Endothelial cell of umbilical vein (primary cell): Measurements from ENCODE around the gene SKIC8. TPM values are rescaled to one million over a fixed set of nuclear protein-coding genes. Genes with fewer than 3 reads are reported as not detected.

Source experiments
- BruUV-seq: library from RNA; stranded (reverse); fragments of 400-500 nt; replicated peaks from 2 replicates; lab custom pipeline; 2021; lab: Mats Ljungman, UMichigan
- CTCF ChIA-PET: fragments of 300-600, 350-600 bp; sonication (Branson Sonifier 250); formaldehyde crosslinking; loops from one replicate; lab custom pipeline; 2021; ENCODE audit warnings: antibody characterized with exemption, inconsistent platforms; lab: Charles Lee
- POLR2A ChIA-PET: fragments of 300-600, 350-600 bp; sonication (Branson Sonifier 250); formaldehyde crosslinking; loops from one replicate; lab custom pipeline; 2021; ENCODE audit warnings: antibody characterized with exemption, inconsistent platforms; lab: Charles Lee
- DNase-seq: peaks from one replicate; pipeline ENCODE4 v3.0.0-alpha.2; 2011; ENCODE audit warnings: low read depth, low spot score
- FAIRE-seq: peaks from 2 replicates; lab custom pipeline; 2011; peaks lifted over from hg19 to GRCh38; lab: Jason Lieb, UNC
- H2AFZ ChIP-seq: 2 replicates; pipeline ENCODE4 v1.6.0; 2012; ENCODE audit warnings: low read depth, low read length, control low read depth, inconsistent platforms
- H3K27ac ChIP-seq: 2 replicates; pipeline ENCODE4 v1.5.1; 2011; ENCODE audit warnings: low read depth, mild to moderate bottlenecking, control low read depth, low read length, moderate library complexity; ENCODE audit not compliant: insufficient read depth
- H3K27me3 ChIP-seq, 2 experiments: 2 replicates each; pipeline versions ENCODE4 v1.6.0 to v1.6.1; 2011; ENCODE audit warnings: low read length in 2 of 2, mixed read lengths in 1 of 2; ENCODE audit not compliant: control insufficient read depth in 2 of 2, insufficient read depth in 2 of 2
- H3K36me3 ChIP-seq, 2 experiments: 2 replicates in 1 of 2; 3 replicates in 1 of 2; pipeline ENCODE4 v1.5.1; 2011; ENCODE audit warnings: low read length in 2 of 2, mild to moderate bottlenecking in 1 of 2, moderate library complexity in 1 of 2; ENCODE audit not compliant: control insufficient read depth in 2 of 2, insufficient read depth in 2 of 2; ENCODE audit errors: extremely low read depth in 1 of 2
- H3K4me1 ChIP-seq: 3 replicates; pipeline ENCODE4 v1.5.1; 2011; ENCODE audit warnings: mild to moderate bottlenecking, low read length; ENCODE audit not compliant: control insufficient read depth, insufficient read depth; ENCODE audit errors: extremely low read depth
- H3K4me2 ChIP-seq: 2 replicates; pipeline ENCODE4 v1.6.1; 2011; ENCODE audit warnings: low read length, control low read depth, mixed read lengths; ENCODE audit not compliant: insufficient read depth
- H3K4me3 ChIP-seq, 3 experiments: fragments of 200-600 bp in 1 of 3; sonication (generic), shearing (Covaris generic) in 1 of 3; replicated peaks in 1 of 3; 2 replicates each; pipeline ENCODE4 v1.5.1; 2011 to 2016; ENCODE audit warnings: control low read depth in 3 of 3, low read length in 3 of 3, mild to moderate bottlenecking in 2 of 3, inconsistent platforms in 1 of 3, low read depth in 1 of 3, moderate library complexity in 1 of 3; ENCODE audit not compliant: insufficient read depth in 1 of 3
- H3K79me2 ChIP-seq: 2 replicates; pipeline ENCODE4 v1.6.0; 2012; ENCODE audit warnings: low read length, inconsistent platforms; ENCODE audit not compliant: control insufficient read depth, insufficient read depth
- H3K9ac ChIP-seq: replicated peaks from 2 replicates; pipeline ENCODE3; 2011; ENCODE audit warnings: low read length, control low read depth; ENCODE audit not compliant: insufficient read depth; ENCODE audit errors: extremely low read depth
- H3K9me1 ChIP-seq: replicated peaks from 3 replicates; pipeline ENCODE4 v1.6.0; 2011; ENCODE audit warnings: mild to moderate bottlenecking, low read length; ENCODE audit not compliant: control insufficient read depth, insufficient read depth; ENCODE audit errors: extremely low read depth
- H3K9me3 ChIP-seq: replicated peaks from 2 replicates; pipeline ENCODE4 v1.5.1; 2012; ENCODE audit warnings: low read length, inconsistent platforms; ENCODE audit not compliant: control insufficient read depth, insufficient read depth
- H4K20me1 ChIP-seq: replicated peaks from 2 replicates; pipeline ENCODE3; 2011; ENCODE audit warnings: mild to moderate bottlenecking, low read length; ENCODE audit not compliant: control insufficient read depth, insufficient read depth; ENCODE audit errors: extremely low read depth
- CTCF ChIP-seq, 2 donors: IDR thresholded peaks; 1 replicate in 1 of 2; 2 replicates in 1 of 2; pipeline ENCODE4 v1.5.1; 2011; ENCODE audit warnings: low read length in 2 of 2, mild to moderate bottlenecking in 2 of 2, moderate library complexity in 2 of 2, control low read depth in 1 of 2, inconsistent platforms in 1 of 2, low read depth in 1 of 2; ENCODE audit not compliant: insufficient read depth in 1 of 2; ENCODE audit errors: extremely low read depth in 1 of 2
- EZH2 ChIP-seq: IDR thresholded peaks from 2 replicates; pipeline ENCODE4 v1.6.1; 2012; ENCODE audit warnings: borderline replicate concordance, low read depth, mild to moderate bottlenecking, moderate library complexity, low read length, inconsistent platforms; ENCODE audit not compliant: severe bottlenecking
- FOS ChIP-seq: IDR thresholded peaks from 2 replicates; pipeline ENCODE4 v1.6.1; 2011; ENCODE audit warnings: mild to moderate bottlenecking, low read length, moderate library complexity, borderline replicate concordance; ENCODE audit not compliant: insufficient read depth
- JUN ChIP-seq: IDR thresholded peaks from 2 replicates; pipeline ENCODE4 v1.6.1; 2011; ENCODE audit warnings: borderline replicate concordance, low read depth; ENCODE audit not compliant: insufficient read length, insufficient read depth
- MAX ChIP-seq: IDR thresholded peaks from 2 replicates; pipeline ENCODE4 v1.6.1; 2011; ENCODE audit not compliant: insufficient read depth, insufficient read length
- MYC ChIP-seq: IDR thresholded peaks from one replicate; pipeline ENCODE4 v1.6.1; 2011; ENCODE audit warnings: mild to moderate bottlenecking, low read depth, low read length
- POLR2A ChIP-seq: IDR thresholded peaks from 2 replicates; pipeline ENCODE4 v1.6.1; 2012; ENCODE audit warnings: low read depth, mild to moderate bottlenecking, control low read depth, low read length
- dilution Hi-C: fragments of 300-500 bp; cut with MboI; formaldehyde crosslinking; loops from one replicate; pipeline ENCODE4 v1.15.0; 2019; ENCODE audit warnings: low sequenced_read_pairs; ENCODE audit not compliant: extremely low pct_ligation_motif_present
- intact Hi-C: fragments of 100-400 bp; cut with micrococcal nuclease; formaldehyde crosslinking; loops from one replicate; pipeline ENCODE4 v1.10.0; 2022
- polyA plus RNA-seq, 4 experiments: library from polyadenylated mRNA; depleted of rRNA in 3 of 4; stranded (reverse) in 3 of 4; unstranded in 1 of 4; fragments of >200 nt; gene quantifications; 2 replicates each; pipeline versions ENCODE4 v1.2.1 to v1.2.3, GENCODE V29; 2011 to 2012; ENCODE audit warnings: missing spikeins in 1 of 4
- total RNA-seq: library from RNA; stranded (reverse); gene quantifications from 2 replicates; pipeline ENCODE4 v1.2.3, GENCODE V29; 2021

Gene SKIC8
- total and polyA plus RNA-seq, 2 donors (not counting 3 experiments of a cell fraction or from before 2014, with no cell fraction given): 49.7 to 95.0 TPM

GRCh38 chr15:78334845-78335244 lies 35.4 kb upstream of the SKIC8 start:
- H3K4me3 ChIP-seq: no peak overlapping the region
- H3K4me2 ChIP-seq: no peak overlapping the region
- TF ChIP-seq POLR2A (no peak), EZH2 (no peak), JUN (no peak), CTCF (IDR thresholded peaks at IDR 0.05; ENCODE audit: extremely low read depth in 1 of 2, insufficient read depth in 1 of 2, low read depth in 1 of 2, low read length in 2 of 2) (no peak), MYC (no peak), FOS (no peak), MAX (no peak)
- no peak for DNase-seq
- H4K20me1 ChIP-seq: no peaks in the 10 kb centered on the region
- H3K27me3 ChIP-seq: peaks cover 18% of the 10 kb centered on the region in 2 experiments
- no peaks in the 10 kb centered on the region for H3K9me1 ChIP-seq
- intact Hi-C loops (no loop called here), dilution Hi-C loops (no loop called here)
- peaks cover 2% of the 10 kb centered on the region for H3K4me1 ChIP-seq
- POLR2A ChIA-PET: no interaction called here
- H2AFZ ChIP-seq: no peak overlapping the region
- no peak overlapping the region for H3K27ac ChIP-seq
- H3K79me2 ChIP-seq: no peaks in the 10 kb centered on the region
- H3K9me3 ChIP-seq: no peaks in the 10 kb centered on the region
- BruUV-seq: no TSS peak
- CTCF ChIA-PET: no interaction called here
- no peaks in the 10 kb centered on the region for H3K36me3 ChIP-seq
- FAIRE-seq: no peak
- H3K9ac ChIP-seq: no peak overlapping the region
